Transverse colon (tissue), 4 donors: Measurements from ENCODE around the gene UMAD1.

Source experiments
- CTCF ChIP-seq, 5 experiments: fragments of 200-600 bp in 3 of 5; fragments of 450-650 bp in 2 of 5; sonication (generic) in 3 of 5; IDR thresholded peaks; 1 replicate in 2 of 5; 2 replicates in 3 of 5; pipeline ENCODE4 v1.5.1; 2016 to 2017; ENCODE audit warnings: antibody characterized with exemption in 5 of 5, inconsistent platforms in 3 of 5, mild to moderate bottlenecking in 2 of 5, moderate library complexity in 1 of 5
- POLR2A ChIP-seq: fragments of 450-650 bp; IDR thresholded peaks from one replicate; pipeline ENCODE4 v1.6.1; 2016; ENCODE audit warnings: antibody characterized with exemption, mild to moderate bottlenecking, moderate library complexity
- POLR2AphosphoS5 ChIP-seq, 3 donors: sonication (generic); formaldehyde crosslinking; IDR thresholded peaks; one replicate each; pipeline ENCODE4 v1.6.1; 2016; ENCODE audit warnings: antibody characterized with exemption in 3 of 3

GRCh38 chr7:7918736-7919448 lies 278.3 kb downstream of the UMAD1 start:
- TF ChIP-seq POLR2AphosphoS5 (IDR thresholded peaks at IDR 0.05) (no peak), CTCF (IDR thresholded peaks at IDR 0.05) (no peak), POLR2A (no peak)
